Mucosa of stomach (tissue), 1 donor: ENCODE data around the gene RADIL.
"Not testable (repeated sequence)": the region's sequence is repeated elsewhere in the genome, so short reads cannot be mapped to it uniquely, and the experiment has no call there.

Experiments used
- H3K27me3 ChIP-seq: one replicate; pipeline ENCODE4 v1.7.0; 2013; ENCODE audit warnings: mild to moderate bottlenecking, low read length; ENCODE audit not compliant: control insufficient read depth, insufficient read depth
- H3K36me3 ChIP-seq: one replicate; pipeline ENCODE4 v1.7.0; 2013; ENCODE audit warnings: low read length; ENCODE audit not compliant: control insufficient read depth, insufficient read depth
- H3K4me1 ChIP-seq: one replicate; pipeline ENCODE4 v1.7.0; 2013; ENCODE audit warnings: mild to moderate bottlenecking, low read length; ENCODE audit not compliant: control insufficient read depth, insufficient read depth
- H3K4me3 ChIP-seq: one replicate; pipeline ENCODE4 v1.7.0; 2013; ENCODE audit warnings: low read length
- H3K9ac ChIP-seq: one replicate; pipeline ENCODE4 v1.7.0; 2013; ENCODE audit warnings: mild to moderate bottlenecking, low read length, moderate library complexity
- H3K9me3 ChIP-seq: one replicate; pipeline ENCODE4 v1.7.0; 2013; ENCODE audit warnings: mild to moderate bottlenecking, low read length, moderate library complexity; ENCODE audit not compliant: control insufficient read depth
- donor health status: Pancreatic carcinoma.

The RADIL gene

GRCh38 chr7:4895766-4896165 lies 12.2 kb upstream of the RADIL start:
- no peaks in the 10 kb centered on the region for H3K27me3 ChIP-seq
- H3K4me3 ChIP-seq = no peak overlapping the region
- H3K36me3 ChIP-seq = no peaks in the 10 kb centered on the region
- H3K4me1 ChIP-seq = no peaks in the 10 kb centered on the region
- no peaks in the 10 kb centered on the region for H3K9me3 ChIP-seq
- H3K9ac ChIP-seq = no peak overlapping the region

- H3K9ac ChIP-seq = no peak overlapping the region
- H3K4me3 ChIP-seq = no peak overlapping the region
- no peaks in the 10 kb centered on the region for H3K4me1 ChIP-seq
- no peaks in the 10 kb centered on the region for H3K27me3 ChIP-seq
- no peaks in the 10 kb centered on the region for H3K9me3 ChIP-seq
- no peaks in the 10 kb centered on the region for H3K36me3 ChIP-seq
Measured at GRCh38 chr7:4894482-4894881, 11.0 kb upstream of the RADIL start.

GRCh38 chr7:4893929-4894475 lies 10.5 kb upstream of the RADIL start:
- Histone ChIP-seq H3K36me3 (no peaks in the 10 kb centered on the region), H3K9me3 (no peaks in the 10 kb centered on the region), H3K4me1 (no peaks in the 10 kb centered on the region), H3K27me3 (no peaks in the 10 kb centered on the region), H3K4me3 (no peak overlapping the region), H3K9ac (no peak overlapping the region)

- not testable (repeated sequence) for H3K4me3 ChIP-seq, H3K36me3 ChIP-seq, H3K4me1 ChIP-seq, H3K27me3 ChIP-seq, H3K9ac ChIP-seq, H3K9me3 ChIP-seq
Measured at GRCh38 chr7:4893188-4893587, 9.7 kb upstream of the RADIL start.

DNA sequence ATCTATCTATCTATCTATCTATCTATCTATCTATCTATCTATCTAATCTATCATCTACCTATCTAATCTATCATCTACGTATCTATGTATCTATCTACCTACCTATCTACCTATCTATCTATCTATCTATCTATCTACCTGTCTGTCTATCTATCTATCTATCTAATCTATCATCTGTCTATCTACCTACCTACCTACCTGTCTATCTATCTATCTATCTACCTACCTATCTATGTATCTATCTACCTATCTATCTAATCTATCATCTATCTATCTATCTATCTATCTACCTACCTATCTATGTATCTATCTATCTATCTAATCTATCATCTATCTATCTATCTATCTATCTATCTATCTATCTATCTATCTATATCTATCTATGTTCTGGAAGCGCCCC lies 8.0 kb upstream of the RADIL start:
- not testable (repeated sequence) for H3K4me3 ChIP-seq, H3K9me3 ChIP-seq, H3K4me1 ChIP-seq, H3K9ac ChIP-seq, H3K27me3 ChIP-seq, H3K36me3 ChIP-seq

- Histone ChIP-seq H3K4me3 (no peak overlapping the region), H3K4me1 (no peaks in the 10 kb centered on the region), H3K27me3 (peaks cover 3% of the 10 kb centered on the region), H3K36me3 (no peaks in the 10 kb centered on the region), H3K9ac (no peak overlapping the region), H3K9me3 (no peaks in the 10 kb centered on the region)
Measured at GRCh38 chr7:4889682-4890081, 6.2 kb upstream of the RADIL start.

- H3K9ac ChIP-seq = no peak overlapping the region
- no peak overlapping the region for H3K4me3 ChIP-seq
- H3K27me3 ChIP-seq = peaks cover 11% of the 10 kb centered on the region
- no peaks in the 10 kb centered on the region for H3K36me3 ChIP-seq
- H3K4me1 ChIP-seq = no peaks in the 10 kb centered on the region
- no peaks in the 10 kb centered on the region for H3K9me3 ChIP-seq
Measured at GRCh38 chr7:4888161-4888560, 4.6 kb upstream of the RADIL start.

- Histone ChIP-seq H3K4me3 (no peak overlapping the region), H3K27me3 (peaks cover 26% of the 10 kb centered on the region), H3K9me3 (no peaks in the 10 kb centered on the region), H3K4me1 (peaks cover 5% of the 10 kb centered on the region), H3K9ac (no peak overlapping the region), H3K36me3 (no peaks in the 10 kb centered on the region)
Measured at GRCh38 chr7:4886671-4887070, 3.2 kb upstream of the RADIL start.

DNA sequence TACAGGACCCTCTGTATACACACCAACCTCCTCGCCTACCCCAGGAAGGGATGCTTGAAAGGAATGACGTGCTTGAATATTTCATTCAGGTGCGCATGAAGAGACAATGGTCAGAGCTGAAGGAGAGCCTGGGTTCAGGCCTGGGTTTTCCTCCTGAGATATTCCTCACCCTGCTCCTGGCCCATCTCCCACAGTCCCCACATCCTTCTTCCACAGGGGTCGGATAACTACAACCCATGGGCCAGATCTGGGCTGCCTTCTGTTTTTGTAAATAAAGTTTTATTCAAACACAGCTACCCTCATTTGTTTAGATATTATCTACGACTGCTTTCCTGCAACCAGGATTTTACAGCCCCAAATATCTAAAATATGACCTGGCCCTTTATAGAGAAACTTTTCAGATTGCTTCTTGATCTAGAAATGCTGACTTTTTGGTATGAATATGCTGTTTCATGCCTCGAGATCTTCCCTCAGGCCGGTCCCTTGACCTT lies 1.8 kb upstream of the RADIL start:
- Histone ChIP-seq H3K4me3 (no peak overlapping the region), H3K27me3 (peaks cover 26% of the 10 kb centered on the region), H3K4me1 (peaks cover 5% of the 10 kb centered on the region), H3K36me3 (no peaks in the 10 kb centered on the region), H3K9ac (no peak overlapping the region), H3K9me3 (no peaks in the 10 kb centered on the region)

GRCh38 chr7:4884164-4884563 lies 648 bp upstream of the RADIL start:
- Histone ChIP-seq H3K4me1 (peaks cover 5% of the 10 kb centered on the region), H3K27me3 (peaks cover 26% of the 10 kb centered on the region), H3K9ac (no peak overlapping the region), H3K36me3 (no peaks in the 10 kb centered on the region), H3K9me3 (no peaks in the 10 kb centered on the region), H3K4me3 (no peak overlapping the region)

DNA sequence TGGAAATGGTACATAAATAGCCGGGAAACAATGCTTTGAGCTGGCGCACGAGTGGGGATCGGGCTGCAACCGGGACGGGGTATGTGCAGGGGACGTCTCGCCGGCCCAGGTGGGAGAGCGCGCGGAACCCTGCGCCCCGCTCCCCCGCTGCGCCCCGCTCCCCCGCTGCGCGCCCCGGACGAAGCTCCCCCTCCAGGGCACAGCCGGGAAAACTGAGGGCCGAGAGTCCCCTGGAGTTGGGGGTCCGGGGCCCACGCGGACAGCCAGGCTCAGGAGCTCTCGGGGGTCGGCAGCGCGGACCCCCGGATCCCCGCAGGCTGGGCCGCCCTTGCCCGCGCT lies 514 bp downstream of the RADIL start:
- H3K36me3 ChIP-seq = no peaks in the 10 kb centered on the region
- H3K27me3 ChIP-seq = peaks cover 26% of the 10 kb centered on the region
- H3K9ac ChIP-seq = no peak overlapping the region
- H3K4me3 ChIP-seq = no peak overlapping the region
- H3K9me3 ChIP-seq = no peaks in the 10 kb centered on the region
- peaks cover 5% of the 10 kb centered on the region for H3K4me1 ChIP-seq

DNA sequence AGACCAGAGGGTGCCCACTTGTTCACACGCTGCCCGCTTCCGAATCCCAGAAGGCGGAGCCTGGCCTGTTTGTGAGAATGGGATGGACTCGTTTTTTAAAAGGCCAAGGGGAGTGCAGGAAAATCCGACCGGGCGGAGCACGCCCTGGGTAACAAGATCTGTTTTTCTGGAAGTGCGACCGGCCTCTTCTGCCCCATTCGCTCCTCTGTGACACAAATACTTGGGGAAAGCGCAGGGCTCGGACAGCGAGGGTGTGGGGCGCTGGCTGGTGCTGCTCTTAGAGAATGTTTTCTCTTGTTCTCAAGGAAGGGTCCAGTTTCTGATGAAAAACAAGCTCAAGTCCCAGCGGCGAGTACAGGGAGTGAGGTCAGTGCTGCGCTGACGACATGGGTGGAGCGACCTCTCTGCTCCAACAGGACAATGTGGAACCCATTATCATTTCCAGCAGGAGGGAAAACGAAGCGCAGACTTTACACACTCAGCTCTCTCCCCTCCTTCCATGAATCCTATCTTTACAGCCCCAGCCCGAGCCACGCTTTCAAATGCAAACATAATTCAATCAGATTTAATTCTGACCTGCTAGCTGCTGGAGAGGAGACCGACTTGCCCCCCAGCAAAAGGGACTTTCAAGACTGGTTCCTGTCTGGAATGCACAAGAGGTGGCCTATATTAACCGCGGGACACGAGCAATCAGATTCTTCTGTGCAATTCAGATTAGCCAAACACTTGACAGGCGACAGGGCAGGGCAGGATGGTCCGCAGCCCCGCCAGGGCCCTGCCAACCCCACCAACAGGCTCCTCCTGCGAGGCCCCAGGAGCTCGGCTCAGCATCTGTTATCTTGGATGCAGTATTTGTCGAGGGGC lies 1.1 kb downstream of the RADIL start:
- peak overlapping the region; percentile 39 for H3K9ac ChIP-seq
- no peaks in the 10 kb centered on the region for H3K9me3 ChIP-seq
- peaks cover 5% of the 10 kb centered on the region for H3K4me1 ChIP-seq
- H3K4me3 ChIP-seq = no peak overlapping the region
- H3K36me3 ChIP-seq = no peaks in the 10 kb centered on the region
- peaks cover 26% of the 10 kb centered on the region for H3K27me3 ChIP-seq
